ENCODE measurements around the gene INSC.

Gene INSC

DNA sequence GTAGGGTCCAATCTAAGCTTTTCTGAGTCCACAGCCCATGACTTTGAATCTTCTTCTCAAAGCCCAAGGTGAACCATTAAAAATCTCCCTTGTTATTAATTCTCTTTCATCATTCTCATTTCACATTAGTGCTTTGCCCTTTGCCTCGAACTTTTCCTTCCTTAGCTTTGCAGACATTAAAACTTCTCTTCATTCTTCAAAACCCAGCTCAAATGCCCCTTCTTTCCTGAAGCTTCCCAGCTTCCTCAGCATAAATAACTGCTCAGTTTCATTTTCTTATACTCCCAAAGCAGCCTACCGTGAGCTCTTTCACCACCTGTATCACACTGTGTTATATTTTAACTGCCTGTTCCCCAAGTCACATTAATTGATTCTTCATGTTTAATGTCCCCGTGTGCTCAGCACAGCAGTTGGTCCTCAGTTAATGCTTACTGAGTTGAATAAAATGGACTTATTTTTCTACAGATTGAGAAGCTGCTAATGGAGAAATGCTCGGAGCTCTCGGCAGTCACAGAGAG is 62.0 kb downstream of the INSC start:
- no peak overlapping the region for H3K4me3 ChIP-seq (ENCODE audit: low read depth, low read length)
- no peak for DNase-seq (ENCODE audit: low read depth)

DNA sequence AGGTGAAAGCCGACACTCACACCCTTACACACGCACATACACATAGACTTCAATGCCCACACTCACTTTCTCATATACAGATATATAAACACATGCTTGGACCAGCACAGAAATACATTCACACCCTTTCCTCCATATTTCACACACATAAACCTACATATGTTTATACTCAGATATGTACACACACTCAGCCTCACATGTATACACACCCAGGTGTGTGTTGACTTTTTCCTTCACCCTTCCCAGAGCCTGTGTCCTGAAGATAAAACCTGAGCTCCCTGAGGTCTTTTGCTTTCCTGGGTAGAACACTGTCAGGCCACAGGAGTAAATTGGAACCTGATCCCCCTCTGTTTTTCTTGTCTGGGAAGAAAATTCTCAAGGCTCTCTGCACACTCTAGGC is 62.8 kb downstream of the INSC start:
- DNase-seq (ENCODE audit: low read depth), result no peak
- no peak overlapping the region for H3K4me3 ChIP-seq (ENCODE audit: low read depth, low read length)

DNA sequence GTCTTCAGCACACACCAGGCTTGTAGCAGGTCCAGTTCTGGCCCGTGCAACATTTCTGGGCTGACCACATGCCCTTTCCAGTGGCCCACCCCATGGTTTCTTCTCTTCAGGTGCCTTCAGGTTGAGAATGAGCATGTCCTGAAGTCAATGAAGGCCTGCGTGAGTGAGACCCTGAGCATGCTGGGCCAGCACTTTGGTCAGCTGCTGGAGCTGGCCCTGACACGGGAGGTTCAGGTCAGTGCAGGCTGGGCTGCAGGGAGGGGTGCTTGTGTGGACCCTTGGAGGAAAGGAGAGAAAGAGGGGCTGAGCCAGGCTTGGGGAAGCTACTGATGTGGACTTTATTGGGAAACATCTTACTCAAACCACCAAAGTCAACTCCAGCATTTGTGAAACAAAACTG is 63.5 kb downstream of the INSC start:
- DNase-seq (ENCODE audit: low read depth), result no peak
- no peak overlapping the region for H3K4me3 ChIP-seq (ENCODE audit: low read depth, low read length)

DNA sequence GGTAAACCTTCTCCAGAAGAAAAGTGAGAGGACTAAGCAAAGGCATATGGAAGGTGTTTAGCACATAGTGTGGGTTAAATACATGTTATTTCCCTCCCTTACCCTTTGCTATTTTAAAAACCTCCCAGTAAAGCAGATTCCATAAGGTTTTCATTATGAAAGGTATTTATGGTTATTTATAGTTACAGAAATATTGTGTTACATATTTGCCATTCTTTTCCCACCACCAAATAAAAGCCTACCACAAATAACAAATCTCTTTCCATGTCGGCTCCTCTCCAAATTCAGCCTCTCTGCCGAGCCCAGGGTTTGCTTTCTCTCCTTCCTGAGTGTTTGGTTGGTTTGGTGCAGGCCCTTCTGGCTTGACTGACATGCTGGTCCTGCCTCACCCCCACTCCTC is 64.4 kb downstream of the INSC start:
- H3K4me3 ChIP-seq (ENCODE audit: low read depth, low read length), result no peak overlapping the region
- no peak for DNase-seq (ENCODE audit: low read depth)

DNA sequence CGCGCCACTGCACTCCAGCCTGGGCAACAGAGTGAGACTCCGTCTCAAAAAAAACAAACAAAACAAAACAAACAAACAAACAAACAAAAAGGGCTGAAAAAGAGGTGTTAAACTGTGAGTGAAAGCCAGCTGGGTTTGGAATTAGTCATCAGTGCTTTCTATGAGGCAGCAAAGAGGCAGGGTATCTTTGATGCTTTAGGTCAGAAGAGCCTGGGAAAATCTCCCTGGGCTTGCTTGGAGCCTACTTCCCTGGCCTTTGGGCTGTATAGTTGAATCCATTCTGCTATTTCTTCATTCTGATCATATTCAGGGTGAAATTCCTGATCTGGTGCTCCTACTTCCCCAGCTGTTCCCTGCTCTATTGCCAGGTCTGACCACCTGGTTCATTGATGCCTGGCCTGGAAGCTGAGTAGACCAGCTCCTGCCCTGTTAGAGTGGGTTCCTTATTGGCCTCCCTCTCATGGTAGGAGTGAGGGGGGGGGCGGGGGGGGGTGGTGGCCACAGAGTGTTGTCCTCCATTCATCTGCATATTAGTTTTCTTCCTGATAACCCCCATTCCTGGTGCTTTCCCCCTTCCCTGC is 65.6 kb downstream of the INSC start:
- no peak for DNase-seq (ENCODE audit: low read depth)

DNA sequence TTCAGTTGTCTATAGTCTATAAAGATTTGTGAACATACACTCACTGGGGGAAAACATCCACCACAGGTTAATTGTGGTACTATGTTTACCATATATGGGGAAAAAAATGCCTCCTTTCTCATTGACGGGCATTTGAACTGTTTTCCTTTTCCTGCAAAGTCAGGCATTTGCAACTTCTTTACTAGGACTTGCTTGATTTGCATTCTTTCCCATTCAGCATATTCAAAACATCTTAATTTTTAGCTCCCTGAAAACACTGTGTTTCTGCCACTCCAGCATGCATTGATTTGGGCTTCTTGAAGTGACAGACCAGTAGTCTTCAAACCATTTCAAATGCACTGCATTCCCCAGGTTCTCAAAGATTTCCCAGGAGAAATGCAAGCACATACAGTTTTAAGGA is 67.6 kb downstream of the INSC start:
- DNase-seq (ENCODE audit: low read depth), result no peak
- no peak overlapping the region for H3K4me3 ChIP-seq (ENCODE audit: low read depth, low read length)

More for the DNA sequence above, 65.6 kb downstream of the INSC start:
- H3K4me3 ChIP-seq (ENCODE audit: low read depth, low read length), result no peak overlapping the region

DNA sequence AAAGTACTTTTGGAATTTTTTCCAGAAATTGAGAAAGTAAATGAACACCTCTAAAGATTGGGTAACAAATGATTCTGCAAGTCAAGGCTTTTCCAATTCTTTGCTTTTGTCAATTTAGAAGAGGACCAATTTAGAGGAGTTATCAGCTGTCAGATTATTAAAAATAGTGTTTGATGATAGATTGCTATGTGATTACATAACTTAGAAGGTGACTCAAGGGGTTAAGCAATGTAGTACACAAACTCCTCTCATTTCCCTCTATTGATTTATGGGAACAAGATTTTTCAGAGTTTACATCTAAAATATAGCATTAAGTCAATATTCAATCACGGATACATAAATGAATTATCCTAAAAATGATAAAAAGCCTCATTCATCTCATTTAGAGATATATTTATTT is 70.3 kb downstream of the INSC start:
- no peak overlapping the region for H3K4me3 ChIP-seq (ENCODE audit: low read depth, low read length)
- DNase-seq (ENCODE audit: low read depth), result no peak

DNA sequence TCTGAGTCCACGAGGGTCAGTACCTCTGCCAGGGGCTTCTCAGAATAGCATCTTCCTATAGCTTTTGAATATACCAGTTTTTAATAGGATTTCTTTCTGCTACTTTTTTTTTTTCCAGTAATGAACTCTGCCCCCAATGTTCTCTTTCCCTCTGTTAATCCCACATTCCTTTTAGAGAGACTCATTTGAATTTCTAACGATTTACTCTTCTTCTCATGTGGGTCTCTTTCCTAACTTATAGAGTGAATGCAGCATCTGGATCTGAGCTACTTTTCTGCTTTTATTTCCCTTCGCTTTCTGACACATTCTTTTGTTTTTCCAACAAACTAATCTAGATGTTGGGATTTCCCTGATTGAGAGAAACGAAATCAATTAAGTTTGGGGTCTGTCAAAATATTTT is 71.4 kb downstream of the INSC start:
- DNase-seq (ENCODE audit: low read depth), result no peak
- no peak overlapping the region for H3K4me3 ChIP-seq (ENCODE audit: low read depth, low read length)

DNA sequence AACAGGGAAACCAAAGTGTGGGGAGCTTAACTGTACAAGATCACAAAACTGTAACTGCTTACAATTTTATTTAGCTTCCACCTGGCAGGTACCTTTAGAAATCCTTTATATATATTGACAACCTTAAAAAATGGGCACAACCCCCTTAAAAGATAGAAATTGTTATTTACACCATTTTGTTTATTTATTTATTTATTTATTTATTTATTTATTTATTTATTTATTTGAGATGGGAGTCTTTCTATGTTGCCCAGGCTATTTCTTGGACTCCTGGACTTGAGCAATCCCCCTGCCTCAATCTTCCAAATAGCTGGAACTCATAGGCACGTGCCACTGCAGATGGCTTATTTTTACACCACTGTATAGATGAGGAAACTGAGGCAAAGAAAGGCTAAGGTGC is 74.5 kb downstream of the INSC start:
- no peak overlapping the region for H3K4me3 ChIP-seq (ENCODE audit: low read depth, low read length)
- DNase-seq (ENCODE audit: low read depth), result no peak

DNA sequence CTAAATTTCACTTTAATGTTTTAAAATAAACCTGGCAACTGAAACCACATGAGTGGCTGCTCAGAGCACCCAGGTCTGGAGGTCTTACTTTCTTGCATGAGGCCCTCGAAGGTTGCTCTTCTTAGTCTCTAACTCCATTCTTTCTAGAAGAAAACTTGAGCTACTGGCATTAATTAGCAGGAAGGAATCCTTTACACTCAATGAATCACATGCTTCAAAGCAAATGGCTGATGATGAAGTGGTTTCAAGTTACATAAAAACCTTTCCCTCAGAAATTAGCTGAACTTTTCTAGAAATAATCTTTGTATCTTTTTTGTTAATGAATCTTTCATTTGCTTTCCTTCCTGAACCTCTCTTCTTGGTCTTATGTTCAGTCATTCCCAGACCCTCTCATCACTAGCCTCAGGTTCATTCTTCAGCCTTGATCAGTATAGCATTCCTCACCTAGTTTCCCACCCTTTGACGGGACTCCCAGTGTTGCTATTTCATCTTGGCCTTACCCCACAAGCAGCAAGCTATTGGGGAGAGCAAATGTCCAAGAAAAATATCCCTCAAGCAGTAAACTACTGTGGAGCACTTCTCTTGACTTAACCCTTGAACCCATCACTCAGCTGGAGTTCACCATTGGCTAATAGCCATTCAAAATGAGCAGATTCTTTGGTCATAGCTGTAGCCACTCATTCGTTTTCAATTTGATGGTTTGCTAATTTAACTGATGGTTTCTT is 75.1 kb downstream of the INSC start:
- H3K4me3 ChIP-seq (ENCODE audit: low read depth, low read length), result no peak overlapping the region
- no peak for DNase-seq (ENCODE audit: low read depth)

DNA sequence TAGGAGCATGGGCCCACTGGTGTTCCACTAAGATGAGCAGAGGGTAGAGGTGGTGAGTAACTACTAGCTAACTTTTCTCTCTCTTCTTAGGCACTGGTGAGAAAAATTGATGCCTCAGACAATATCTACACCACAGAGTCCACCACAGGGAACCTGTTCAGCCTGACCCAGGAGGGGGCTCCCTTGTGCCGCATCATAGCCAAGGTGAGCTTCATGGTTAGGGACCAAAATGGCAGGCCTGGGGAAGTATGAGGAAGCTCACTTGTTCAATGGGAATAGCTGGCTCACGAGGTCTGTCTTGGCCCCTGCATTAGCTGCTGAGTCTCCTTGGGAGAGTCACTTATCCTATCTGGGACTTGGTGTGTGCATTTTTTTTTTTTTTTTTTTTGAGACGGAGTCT is 75.9 kb downstream of the INSC start:
- no peak overlapping the region for H3K4me3 ChIP-seq (ENCODE audit: low read depth, low read length)
- DNase-seq (ENCODE audit: low read depth), result no peak

DNA sequence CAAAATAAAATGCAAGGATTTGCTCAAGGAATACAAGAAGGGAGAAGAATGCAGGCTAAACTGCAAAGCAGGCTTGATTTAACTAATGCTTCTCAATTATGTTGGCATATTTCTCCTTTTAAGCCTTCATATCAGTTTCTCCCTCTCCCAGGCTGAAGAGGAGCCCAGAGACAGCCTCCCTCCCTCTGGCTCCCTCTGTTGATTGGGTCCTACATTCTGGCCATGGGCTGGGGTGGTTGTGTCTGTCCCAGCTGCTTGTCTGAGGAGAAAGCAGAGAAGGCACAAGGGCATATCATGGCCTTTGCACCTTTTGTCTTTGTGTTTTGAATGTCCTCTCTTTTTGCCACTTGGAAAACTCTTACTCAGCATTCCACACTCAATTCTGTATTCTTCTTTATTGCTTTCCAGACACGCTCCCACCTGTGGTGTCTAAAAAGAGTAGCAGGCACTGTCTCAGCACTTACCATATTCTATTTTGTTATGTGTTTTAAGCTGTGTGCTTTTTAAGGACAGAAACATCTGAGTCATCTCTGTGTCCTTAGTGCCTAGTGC is 77.4 kb downstream of the INSC start:
- H3K4me3 ChIP-seq (ENCODE audit: low read depth, low read length), result no peak overlapping the region
- DNase-seq (ENCODE audit: low read depth), result no peak

DNA sequence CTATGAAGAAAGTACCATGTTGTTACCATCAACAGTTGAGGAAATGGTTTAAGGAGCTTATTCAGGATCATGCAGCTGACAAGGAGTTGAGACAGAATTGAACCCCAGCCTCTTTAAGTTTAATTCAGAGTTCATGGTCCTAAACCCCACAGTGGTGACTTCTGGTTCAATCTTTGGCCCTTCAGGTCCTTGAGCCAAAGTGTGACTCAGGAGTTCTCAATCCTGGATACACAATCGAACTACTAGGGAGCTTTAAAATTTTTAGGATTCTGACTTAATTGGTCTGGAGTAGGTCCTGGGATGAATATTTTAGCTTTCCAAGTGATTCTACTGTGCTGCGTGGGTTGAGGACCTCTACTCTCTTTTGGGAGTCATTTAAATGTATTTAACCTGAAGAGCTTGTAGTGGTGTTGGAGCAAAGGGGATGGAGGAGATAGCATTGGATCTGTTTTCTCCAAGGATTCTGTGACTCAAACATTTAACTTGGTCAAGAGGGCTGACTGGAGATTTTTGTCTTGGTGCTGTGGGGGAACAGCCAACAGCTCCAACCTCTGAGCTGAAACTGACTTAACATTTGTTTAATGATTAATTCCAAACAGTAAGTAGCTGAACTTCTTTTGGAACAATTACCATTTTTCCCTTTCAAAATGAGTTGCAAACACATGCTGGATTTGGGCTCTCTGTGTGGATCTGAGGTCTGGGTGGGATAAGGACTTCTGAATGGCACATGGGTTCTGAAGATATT is 80.1 kb downstream of the INSC start:
- no peak for DNase-seq (ENCODE audit: low read depth)

DNA sequence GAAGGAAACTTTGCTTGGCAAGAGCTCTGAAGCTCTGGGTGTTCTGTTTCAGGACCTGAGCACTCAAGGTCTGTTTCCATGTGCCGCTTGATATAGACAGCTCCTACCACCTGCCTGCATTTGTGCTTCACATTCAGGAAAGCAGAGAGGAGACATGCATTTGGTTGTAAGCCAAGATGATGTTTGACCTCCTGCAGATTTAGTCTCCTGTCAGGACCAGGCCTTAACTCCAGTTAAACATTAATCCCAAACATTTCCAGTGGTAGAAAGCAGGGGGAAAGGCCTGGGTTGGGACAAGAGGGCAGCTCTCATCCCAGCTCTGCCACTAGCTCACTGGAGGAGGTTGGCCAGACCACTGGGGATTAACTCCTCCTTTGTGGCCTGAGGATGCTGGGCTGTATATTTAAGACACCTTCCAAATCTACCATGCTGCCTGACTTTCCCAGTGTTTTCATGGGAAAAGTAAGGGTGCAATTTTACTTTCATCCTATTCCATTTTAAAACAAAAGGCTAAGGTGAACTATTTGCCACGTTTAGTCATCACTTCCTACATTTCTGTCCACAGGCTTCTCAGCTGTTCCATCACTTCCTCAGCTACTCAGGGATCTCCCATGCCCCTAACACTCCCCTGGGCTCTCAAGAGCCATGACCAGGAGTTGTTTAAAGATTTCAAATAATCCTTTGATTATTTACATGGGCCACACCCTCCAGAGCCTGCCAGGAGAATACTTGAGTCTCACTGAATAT is 80.9 kb downstream of the INSC start:
- no peak overlapping the region for H3K4me3 ChIP-seq (ENCODE audit: low read depth, low read length)
- DNase-seq (ENCODE audit: low read depth), result no peak

More for the DNA sequence above, 80.1 kb downstream of the INSC start:
- no peak overlapping the region for H3K4me3 ChIP-seq (ENCODE audit: low read depth, low read length)

DNA sequence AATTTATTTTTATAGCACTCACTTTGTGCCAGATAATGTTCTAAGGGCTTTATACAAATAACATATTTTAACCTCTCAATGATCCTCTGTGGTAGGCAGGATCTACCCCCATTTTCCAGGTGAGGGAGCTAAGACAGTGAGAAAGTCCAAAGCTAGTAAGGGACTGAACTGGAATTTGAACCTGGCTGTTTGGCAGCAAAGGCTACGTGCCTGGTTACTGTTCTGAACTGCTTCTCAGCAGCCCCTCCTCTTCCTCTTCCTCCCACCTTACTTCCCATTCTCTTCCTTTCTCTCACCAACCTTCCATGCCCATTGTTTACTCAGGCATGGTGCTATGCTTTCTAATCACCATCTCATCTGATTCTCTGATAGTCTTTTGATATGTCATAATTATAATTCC is 82.0 kb downstream of the INSC start:
- DNase-seq (ENCODE audit: low read depth), result no peak
- no peak overlapping the region for H3K4me3 ChIP-seq (ENCODE audit: low read depth, low read length)

DNA sequence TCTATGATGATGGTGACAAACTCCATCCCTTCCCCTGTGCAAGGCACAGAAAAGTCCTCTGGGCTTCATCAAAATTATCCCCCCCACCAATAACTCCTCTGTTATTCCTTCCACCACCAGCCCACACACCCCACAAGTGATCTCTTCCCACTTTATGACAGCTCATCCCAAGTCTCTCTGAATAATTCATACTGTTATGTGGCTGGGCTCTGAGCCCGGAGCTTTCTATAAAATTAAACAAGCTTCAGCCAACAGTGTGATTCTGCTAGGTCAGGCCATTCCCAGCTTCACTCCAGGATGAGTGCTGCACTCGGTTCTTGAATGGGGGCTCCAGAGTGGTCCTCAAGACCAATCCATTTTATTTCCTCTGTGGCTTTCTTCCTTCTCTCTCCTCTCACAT is 83.0 kb downstream of the INSC start:
- no peak for DNase-seq (ENCODE audit: low read depth)
- H3K4me3 ChIP-seq (ENCODE audit: low read depth, low read length), result no peak overlapping the region

DNA sequence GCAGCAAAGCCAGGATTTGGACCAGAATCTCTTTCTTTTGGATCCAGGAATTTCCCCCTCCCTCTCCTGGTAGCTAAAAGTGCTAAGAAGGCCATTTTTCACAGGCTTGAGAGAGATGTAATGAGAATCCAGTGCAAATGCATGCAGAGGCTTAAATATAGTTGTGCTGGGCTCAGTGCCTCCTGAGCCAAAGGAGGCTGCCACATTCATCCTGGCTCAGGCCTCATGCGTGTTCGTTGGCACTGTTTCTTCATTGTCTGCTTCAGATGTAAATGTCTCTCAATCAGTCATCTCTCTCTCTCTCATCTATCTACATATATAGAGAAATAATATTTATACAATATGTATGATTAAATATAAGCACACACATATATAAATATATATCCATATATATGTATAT is 83.6 kb downstream of the INSC start:
- no peak overlapping the region for H3K4me3 ChIP-seq (ENCODE audit: low read depth, low read length)
- no peak for DNase-seq (ENCODE audit: low read depth)

DNA sequence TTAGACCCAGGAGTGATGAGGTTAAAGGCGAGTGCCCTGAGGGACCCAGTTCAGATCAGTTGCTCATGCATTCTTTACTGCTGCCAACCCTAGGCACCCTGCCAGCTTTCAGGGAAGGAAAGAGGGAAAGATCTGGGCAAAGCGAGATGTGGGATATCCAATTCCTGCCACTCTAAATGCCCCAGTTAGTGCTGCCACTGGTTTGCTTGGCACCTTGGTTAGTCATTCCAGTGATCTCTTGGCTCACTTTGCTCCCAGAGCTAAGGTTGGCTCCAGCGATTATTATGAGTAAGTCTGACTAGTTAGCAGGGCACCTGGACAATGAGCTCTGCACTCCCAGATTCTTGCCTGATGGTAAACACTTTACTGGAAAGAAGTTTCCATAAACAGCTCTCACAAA is 85.0 kb downstream of the INSC start:
- DNase-seq (ENCODE audit: low read depth), result no peak
- H3K4me3 ChIP-seq (ENCODE audit: low read depth, low read length), result no peak overlapping the region

DNA sequence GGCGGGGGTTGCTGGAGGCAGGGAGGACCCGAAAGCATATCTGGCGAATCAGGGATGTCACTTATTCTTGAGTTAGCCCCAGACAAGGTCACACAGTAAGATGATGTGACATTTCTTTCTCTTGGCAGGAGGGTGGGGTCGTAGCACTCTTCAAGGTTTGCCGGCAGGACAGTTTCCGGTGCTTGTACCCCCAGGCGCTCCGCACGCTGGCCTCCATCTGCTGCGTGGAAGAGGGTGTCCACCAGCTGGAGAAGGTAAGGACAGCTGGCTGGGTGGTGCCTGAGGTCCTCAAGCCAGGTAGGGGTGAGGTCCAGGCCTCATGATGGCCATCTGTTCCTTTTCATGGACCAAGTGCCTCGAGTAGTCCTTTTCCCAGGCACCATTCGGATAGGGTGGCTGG is 86.0 kb downstream of the INSC start:
- DNase-seq (ENCODE audit: low read depth), result no peak
- no peak overlapping the region for H3K4me3 ChIP-seq (ENCODE audit: low read depth, low read length)

DNA sequence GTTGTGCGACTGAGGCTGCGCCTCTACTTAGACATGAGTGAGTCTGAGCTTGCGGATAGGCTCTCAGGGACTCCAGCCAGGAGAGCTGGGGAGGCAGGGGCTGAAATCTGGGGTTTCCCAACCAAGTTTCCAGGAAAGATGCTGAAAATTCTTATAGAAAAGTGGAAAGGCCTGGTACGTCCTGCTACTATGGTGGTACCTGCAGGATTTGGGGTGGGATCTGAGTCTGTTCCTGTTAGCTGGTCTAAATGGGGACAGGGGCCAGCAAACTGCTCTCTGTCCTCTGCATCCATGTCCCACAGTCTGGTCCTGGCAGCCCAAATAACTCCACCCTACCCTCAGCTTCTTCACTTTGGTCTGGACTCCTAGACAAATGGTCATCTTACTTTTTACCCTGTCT is 86.9 kb downstream of the INSC start:
- no peak overlapping the region for H3K4me3 ChIP-seq (ENCODE audit: low read depth, low read length)
- no peak for DNase-seq (ENCODE audit: low read depth)
